Neural cell (in vitro differentiated cells): ENCODE data around the gene TIMM44.

ENCODE experiments used
- CTCF ChIP-seq: fragments of 450-650 bp; IDR thresholded peaks from 2 replicates; pipeline ENCODE4 v1.5.1; 2014; ENCODE audit warnings: antibody characterized with exemption, mild to moderate bottlenecking, moderate library complexity; ENCODE audit not compliant: poor library complexity, severe bottlenecking
- EP300 ChIP-seq: fragments of 450-650 bp; conservative IDR thresholded peaks from 2 replicates; pipeline ENCODE4 v1.6.1; 2014; ENCODE audit warnings: antibody characterized with exemption, mild to moderate bottlenecking, moderate library complexity; ENCODE audit not compliant: poor library complexity, severe bottlenecking
- EZH2 ChIP-seq: fragments of 200-600, 300-800 bp; shearing (Covaris generic), sonication (generic); IDR thresholded peaks from 2 replicates; pipeline ENCODE4 v1.6.1; 2014; ENCODE audit warnings: antibody characterized with exemption, low read length, borderline replicate concordance, mild to moderate bottlenecking; ENCODE audit not compliant: insufficient read depth, poor library complexity, severe bottlenecking
- POLR2AphosphoS5 ChIP-seq: IDR thresholded peaks from 2 replicates; pipeline ENCODE4 v1.6.1; 2012
- RAD21 ChIP-seq: fragments of 450-650 bp; conservative IDR thresholded peaks from 2 replicates; pipeline ENCODE4 v1.6.1; 2014; ENCODE audit warnings: antibody characterized with exemption, mild to moderate bottlenecking, moderate library complexity
- REST ChIP-seq: IDR thresholded peaks from 2 replicates; pipeline ENCODE4 v1.6.1; 2012; ENCODE audit warnings: borderline replicate concordance
- SMC3 ChIP-seq: fragments of 450-650 bp; conservative IDR thresholded peaks from 2 replicates; pipeline ENCODE4 v1.6.1; 2014; ENCODE audit warnings: antibody characterized with exemption, mild to moderate bottlenecking, moderate library complexity; ENCODE audit not compliant: poor library complexity
- TAF1 ChIP-seq: IDR thresholded peaks from 2 replicates; pipeline ENCODE4 v1.6.1; 2012; ENCODE audit warnings: low read depth

- TF ChIP-seq CTCF = no peak
- no peak for TF ChIP-seq SMC3
- no peak for TF ChIP-seq EP300
- TF ChIP-seq TAF1 = no peak
- TF ChIP-seq REST = no peak
- TF ChIP-seq EZH2 = no peak
- TF ChIP-seq POLR2AphosphoS5 = no peak
- TF ChIP-seq RAD21 = no peak
Measured at GRCh38 chr19:7926727-7927604, 16.5 kb downstream of the TIMM44 start.
